NCI-H1417 (cell line): ENCODE measurements around the gene OR8S1.
A peak's percentile ranks its signal among the peaks of the same experiment; 100 is the strongest.
"Not testable (repeated sequence)": the region's sequence is repeated elsewhere in the genome, so short reads cannot be mapped to it uniquely, and the experiment has no call there.

Experiments used
- DNase-seq, 3 experiments: peaks; one replicate each; lab custom pipeline; 2025; lab: John Stamatoyannopoulos, UW

OR8S1 gene

GRCh38 chr12:48525332-48525731 is at the start of gene OR8S1:
Gene OR8S1 (plus strand): TSS chr12:48525632. CDS start chr12:48525632, 0 bp downstream.
- DNase-seq = no peak

- DNase-seq = no peak
Measured at GRCh38 chr12:48482198-48482597, 43.2 kb upstream of the OR8S1 start, which contains the start of gene C12orf54. Gene C12orf54 (plus strand): TSS chr12:48482498. CDS start chr12:48483297, 799 bp downstream.

- no peak for DNase-seq
Measured at GRCh38 chr12:48482930-48483329, 42.5 kb upstream of the OR8S1 start.

GRCh38 chr12:48486261-48486660 is 39.2 kb upstream of the OR8S1 start:
- DNase-seq = no peak

- no peak for DNase-seq
Measured at GRCh38 chr12:48486679-48487078, 38.8 kb upstream of the OR8S1 start.

GRCh38 chr12:48489012-48489411 is 36.4 kb upstream of the OR8S1 start:
- DNase-seq = no peak

- DNase-seq = not testable (repeated sequence)
Measured at GRCh38 chr12:48489456-48489855, 36.0 kb upstream of the OR8S1 start.

- not testable (repeated sequence) for DNase-seq
Measured at GRCh38 chr12:48500281-48500680, 25.2 kb upstream of the OR8S1 start.

- not testable (repeated sequence) for DNase-seq
Measured at GRCh38 chr12:48506836-48507235, 18.6 kb upstream of the OR8S1 start.

- DNase-seq = no peak
Measured at GRCh38 chr12:48508987-48509386, 16.4 kb upstream of the OR8S1 start.

GRCh38 chr12:48510111-48510510 is 15.3 kb upstream of the OR8S1 start:
- no peak for DNase-seq

- DNase-seq = no peak
Measured at GRCh38 chr12:48512855-48513254, 12.6 kb upstream of the OR8S1 start.

- DNase-seq = no peak
Measured at GRCh38 chr12:48514728-48515127, 10.7 kb upstream of the OR8S1 start.

GRCh38 chr12:48520381-48520780 is 5.1 kb upstream of the OR8S1 start:
- DNase-seq = not testable (repeated sequence)

- DNase-seq = no peak
Measured at GRCh38 chr12:48527891-48528670, 2.6 kb downstream of the OR8S1 start.

GRCh38 chr12:48532601-48533000 is 7.2 kb downstream of the OR8S1 start:
- no peak for DNase-seq

- no peak for DNase-seq
Measured at GRCh38 chr12:48536602-48537001, 11.2 kb downstream of the OR8S1 start.

- DNase-seq = peak; percentile 7 to 65 (median 26)
Measured at GRCh38 chr12:48542300-48542928, 17.0 kb downstream of the OR8S1 start.

GRCh38 chr12:48545833-48546469 is 20.5 kb downstream of the OR8S1 start:
- no peak for DNase-seq

- DNase-seq = not testable (repeated sequence)
Measured at GRCh38 chr12:48547012-48547411, 21.6 kb downstream of the OR8S1 start.

GRCh38 chr12:48551636-48552035 is 26.2 kb downstream of the OR8S1 start:
- DNase-seq = not testable (repeated sequence)

GRCh38 chr12:48553666-48554343 is 28.4 kb downstream of the OR8S1 start:
- peak; percentile 11 to 75 (median 20) for DNase-seq
